ENCODE measurements around the gene PNMA6E.
A peak's percentile ranks its signal among the peaks of the same experiment; 100 is the strongest.

The PNMA6E gene

DNA sequence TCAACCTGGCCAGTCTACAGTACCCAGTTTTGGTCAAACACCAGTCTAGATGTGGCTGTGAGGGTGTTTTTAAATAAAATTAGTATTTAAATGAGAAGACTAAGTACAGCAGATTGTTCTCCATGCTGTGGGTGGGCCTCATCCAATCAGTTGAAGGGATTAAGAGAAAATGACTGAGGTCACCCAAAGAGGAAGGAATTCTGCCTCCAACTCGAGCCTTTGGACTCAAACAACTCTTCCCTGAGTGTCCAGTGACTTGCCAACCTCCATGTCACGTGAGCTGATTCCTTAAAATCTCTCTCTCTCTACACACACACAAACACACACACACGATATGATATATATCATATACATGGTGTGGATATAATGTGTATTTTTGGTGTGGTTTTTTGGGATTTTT is 34.7 kb upstream of the PNMA6E start:
- DNase-seq (ENCODE audit: low read depth) = no peak

DNA sequence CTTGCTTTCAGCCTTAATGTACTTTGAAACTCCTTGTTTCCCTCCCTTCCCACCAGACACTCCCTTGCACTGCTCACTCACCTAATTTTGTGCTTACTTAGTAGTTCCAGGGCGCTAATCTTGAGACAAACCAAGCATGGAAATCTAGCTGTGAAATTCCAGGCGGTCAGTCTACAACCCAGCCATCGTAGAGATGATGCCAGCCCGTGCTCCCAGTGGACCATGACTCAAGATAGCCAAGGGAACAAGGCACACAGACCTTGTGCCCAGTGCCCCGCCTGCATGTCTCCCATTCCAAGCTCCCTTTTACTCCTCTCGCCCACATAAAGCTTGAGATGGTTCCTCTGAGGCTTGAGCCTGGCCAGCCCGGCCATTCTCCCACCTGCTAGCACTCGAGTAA is 33.7 kb upstream of the PNMA6E start:
- no peak for DNase-seq (ENCODE audit: low read depth)

DNA sequence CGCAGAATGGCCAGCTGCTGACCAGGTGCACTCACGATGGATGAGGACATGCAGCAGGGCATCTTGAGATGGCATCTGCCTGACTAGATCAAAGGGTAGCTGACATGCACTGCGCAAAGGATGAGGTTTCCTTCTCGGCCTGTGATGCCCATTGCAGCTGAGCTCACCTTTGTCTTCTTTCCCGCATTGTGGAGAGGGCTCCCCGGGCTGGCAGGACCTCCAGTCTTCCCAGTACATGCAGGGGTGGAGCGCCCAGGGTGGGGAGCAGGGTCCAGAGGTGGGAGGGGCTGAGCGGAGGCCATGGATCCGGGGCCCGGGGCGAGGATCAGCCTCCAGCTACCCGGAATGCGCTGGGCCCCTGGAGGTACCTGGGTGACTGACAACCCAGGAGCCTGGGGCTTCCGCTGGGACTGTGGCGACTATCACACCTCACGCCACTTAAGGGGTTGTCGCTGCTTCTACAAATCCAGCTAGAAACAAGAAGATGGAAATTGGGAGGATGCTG is 32.7 kb upstream of the PNMA6E start:
- DNase-seq (ENCODE audit: low read depth) = no peak

DNA sequence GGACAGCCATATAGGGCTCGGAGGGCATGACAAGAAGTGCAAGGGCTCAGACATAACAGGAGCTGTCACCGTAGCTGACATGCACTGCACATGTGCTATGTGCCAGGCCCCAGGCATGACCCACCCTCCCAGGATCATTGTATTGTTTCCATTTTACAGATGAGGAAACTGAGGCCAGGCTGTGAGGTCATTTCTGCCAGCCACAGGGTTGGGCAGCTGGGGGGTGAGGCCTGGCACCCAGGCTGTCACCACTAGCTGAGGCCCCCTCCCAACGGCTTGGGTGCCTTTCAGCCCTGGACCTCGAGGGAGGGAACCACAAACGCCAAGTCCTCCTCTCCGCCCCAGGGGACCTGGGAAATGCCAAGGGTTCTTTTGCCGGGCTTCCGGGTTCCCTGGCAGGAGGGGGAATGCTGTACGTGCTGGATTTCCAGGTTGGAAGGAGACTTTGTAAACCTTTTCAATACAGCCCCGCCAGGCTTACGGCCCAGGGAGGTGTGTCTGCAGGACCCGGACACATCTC is 32.1 kb upstream of the PNMA6E start:
- no peak for DNase-seq (ENCODE audit: low read depth)

DNA sequence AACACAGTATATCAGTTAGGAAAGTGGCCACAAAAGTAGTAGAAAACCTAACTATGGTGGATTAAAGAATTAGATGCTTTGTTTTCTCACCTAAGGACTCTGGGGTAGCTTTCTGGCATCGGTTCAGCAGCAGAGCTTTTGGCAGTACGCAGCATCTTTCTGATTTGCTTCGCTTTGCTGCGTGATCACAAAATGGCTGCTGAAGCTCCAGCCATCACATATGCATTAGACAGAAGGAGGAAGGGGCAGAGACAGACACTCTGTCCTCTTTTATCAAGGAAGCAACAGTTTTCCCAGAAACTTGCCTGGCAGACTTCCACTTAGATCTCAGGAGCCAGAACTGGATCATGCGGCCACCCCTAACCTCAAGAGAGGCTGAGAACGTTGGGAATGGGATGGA is 29.6 kb upstream of the PNMA6E start:
- no peak for DNase-seq (ENCODE audit: low read depth)

DNA sequence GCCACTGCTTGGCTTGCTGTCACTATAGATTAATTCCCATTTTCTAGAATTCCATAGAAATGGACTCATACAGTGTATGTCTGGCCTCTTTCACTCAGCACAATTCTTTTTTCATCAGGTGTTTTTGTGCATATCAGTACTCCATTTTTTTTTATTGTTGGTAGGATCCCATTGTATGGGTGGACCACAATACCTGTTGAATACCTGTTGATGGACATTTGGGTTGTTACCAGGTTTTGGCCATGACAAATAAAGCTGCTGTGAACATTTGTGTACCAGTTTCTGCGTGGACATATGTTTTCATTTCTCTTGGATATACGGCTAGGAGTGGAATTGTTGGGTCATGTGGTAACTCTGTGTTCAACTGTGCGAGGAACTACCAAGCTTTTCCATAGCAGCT is 25.1 kb upstream of the PNMA6E start:
- DNase-seq (ENCODE audit: low read depth) = no peak

DNA sequence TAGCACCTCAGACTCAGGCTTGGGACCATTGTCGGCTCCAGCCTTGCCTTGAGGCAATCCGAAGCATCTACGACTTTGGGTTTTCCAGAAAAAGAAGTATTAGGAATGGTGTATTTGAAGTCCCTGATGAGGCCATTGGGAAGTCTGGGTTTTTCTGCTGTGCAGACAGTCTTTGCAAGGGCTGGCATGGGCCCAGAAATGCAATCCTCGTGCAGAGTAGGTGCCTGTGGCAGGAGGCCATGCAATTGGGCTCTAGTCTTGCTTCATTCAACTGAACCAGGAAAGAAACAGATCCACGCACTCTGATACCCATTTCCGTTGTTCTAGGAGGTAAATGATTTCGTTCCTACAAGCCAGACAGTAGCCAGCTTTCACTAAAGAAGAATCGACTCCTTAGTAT is 22.5 kb upstream of the PNMA6E start:
- DNase-seq (ENCODE audit: low read depth) = peak; percentile 55

DNA sequence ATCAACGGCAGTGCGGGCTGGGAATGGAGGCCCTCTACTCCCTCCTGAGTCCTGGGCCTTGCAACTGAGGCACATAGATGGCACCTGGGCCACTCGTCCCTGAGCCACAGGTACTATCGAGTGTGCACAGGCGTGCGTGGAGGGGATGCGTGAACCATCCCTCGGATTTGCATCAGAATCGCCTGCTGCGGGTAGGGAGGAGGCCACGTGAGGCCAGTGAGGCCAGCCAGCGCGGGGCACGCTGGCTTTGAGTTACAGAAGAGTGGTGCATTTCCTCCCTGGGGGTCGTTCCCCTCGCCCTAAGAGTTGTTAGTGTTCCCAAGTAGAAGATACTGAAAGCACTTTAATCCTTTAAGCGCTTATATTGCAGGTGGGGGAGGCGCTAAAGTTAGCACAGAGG is 20.7 kb upstream of the PNMA6E start:
- DNase-seq (ENCODE audit: low read depth) = no peak

DNA sequence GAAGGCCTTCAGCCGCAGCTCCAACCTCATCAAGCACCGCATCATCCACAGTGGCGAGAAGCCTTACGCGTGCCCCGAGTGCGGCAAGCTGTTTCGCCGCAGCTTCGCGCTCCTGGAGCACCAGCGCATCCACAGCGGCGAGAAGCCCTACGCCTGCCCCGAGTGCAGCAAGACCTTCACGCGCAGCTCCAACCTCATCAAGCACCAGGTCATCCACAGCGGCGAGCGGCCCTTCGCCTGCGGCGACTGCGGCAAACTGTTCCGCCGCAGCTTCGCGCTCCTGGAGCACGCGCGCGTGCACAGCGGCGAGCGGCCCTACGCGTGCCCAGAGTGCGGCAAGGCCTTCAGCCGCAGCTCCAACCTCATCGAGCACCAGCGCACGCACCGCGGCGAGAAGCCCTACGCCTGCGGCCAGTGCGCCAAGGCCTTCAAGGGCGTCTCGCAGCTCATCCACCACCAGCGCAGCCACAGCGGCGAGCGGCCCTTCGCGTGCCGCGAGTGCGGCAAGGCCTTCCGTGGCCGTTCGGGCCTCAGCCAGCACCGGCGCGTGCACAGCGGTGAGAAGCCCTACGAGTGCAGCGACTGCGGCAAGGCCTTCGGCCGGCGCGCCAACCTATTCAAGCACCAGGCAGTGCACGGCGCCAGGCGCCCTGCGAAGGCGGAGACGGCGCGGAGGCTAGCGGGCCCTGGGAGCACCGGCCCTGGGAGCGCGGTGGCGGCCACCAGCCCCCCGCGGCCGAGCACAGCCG is 19.9 kb upstream of the PNMA6E start:
- no peak for DNase-seq (ENCODE audit: low read depth)

DNA sequence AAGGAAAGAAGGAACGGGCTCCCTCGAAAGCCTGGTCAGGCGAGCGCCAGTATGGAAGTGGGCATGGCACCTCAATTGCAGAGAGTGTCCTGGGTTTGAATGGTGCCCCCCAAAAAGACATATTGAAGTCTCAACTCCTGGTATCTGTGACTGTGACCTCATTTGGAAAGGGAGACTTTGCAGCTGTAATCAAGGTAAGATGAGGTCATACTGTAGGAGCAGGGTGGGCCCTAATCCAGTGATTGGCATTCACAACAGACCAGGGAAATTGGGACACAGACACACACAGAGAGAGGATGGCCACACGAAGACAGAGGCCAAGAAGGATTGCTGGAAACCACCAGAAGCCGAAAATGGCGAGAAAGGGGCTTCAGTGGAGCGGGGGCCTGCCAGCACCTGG is 16.5 kb upstream of the PNMA6E start:
- no peak for DNase-seq (ENCODE audit: low read depth)

DNA sequence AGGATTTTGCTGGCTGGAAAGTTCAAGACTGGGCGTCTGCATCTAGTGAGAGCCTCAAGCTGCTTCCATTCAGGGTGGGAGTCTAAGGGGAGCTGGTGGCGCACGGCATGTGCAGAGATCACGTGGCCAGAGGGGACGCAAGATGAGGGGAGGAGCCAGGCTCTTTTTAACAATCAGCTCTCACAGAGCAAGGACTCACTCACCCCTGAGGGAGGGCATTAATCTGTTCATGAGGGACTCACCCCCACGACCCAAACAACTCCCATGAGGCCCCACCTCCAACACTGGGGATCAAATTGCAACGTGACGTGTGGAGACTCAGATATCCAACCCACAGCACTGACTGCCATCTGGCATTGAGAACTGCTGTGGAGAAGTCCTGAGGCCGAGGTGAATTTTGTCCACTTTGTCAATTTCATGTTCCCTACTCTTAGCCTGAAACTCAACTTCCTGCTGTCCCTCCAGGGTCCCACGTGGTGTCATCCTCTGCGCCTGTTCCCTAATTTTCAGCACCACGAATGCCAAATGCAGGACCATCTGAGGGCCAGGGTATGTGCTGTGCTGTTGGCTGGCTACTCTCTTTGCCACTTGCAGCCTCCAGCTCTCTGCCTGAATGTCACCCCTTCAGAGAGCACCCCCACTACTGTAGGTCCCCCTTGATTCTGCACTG is 15.8 kb upstream of the PNMA6E start:
- peak; percentile 26 for DNase-seq (ENCODE audit: low read depth)

DNA sequence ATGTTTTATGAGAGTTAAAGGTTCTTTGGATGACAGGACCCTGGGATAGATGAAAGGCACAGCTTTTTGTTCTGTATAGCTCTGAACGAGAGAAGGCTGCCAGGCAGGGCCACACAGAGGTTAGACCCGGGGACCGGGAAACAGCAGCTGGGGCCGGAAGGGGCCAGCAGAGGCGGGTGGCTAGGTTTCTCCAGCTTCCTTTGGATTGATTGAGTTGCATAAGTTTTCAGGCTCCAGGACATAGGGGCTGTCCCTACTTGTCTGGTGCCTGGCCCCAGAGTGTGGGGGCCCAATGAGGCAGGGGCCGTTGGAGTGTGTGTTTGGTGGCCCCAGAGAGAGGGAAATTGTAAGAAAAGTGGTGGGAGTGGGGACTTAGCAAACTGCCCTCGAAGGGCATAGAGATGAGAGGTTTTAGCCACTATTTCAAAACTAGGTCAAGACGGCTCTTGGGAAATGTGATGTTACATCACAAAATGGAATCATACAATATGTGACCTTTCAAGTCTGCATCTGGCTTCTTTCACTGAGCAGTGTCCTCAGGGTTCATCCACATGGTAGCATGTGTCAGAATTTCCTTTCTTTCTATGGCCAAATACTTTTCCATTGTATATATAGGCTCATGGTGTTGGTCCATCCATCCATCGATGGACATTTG is 13.8 kb upstream of the PNMA6E start:
- DNase-seq (ENCODE audit: low read depth) = peak; percentile 89

DNA sequence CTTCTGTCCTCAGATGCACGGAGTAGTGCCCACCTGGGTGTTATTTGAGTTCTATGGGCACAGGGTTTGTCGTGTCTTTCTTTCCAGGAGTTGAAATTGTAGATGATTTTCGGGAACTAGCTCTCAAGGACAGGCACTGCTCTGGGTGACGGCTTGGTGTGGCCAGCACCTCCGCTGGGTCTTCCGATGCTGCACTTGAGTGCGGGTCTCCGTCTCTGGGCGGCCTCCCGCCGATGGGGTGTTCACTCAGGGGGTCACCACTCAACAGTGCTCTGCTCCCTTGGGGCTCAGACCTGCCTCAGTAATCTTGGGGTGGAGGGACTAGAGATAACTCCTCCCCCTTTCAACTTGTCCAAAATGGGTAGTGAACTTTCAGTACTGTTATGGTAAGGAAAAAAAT is 12.6 kb upstream of the PNMA6E start:
- no peak for DNase-seq (ENCODE audit: low read depth)

DNA sequence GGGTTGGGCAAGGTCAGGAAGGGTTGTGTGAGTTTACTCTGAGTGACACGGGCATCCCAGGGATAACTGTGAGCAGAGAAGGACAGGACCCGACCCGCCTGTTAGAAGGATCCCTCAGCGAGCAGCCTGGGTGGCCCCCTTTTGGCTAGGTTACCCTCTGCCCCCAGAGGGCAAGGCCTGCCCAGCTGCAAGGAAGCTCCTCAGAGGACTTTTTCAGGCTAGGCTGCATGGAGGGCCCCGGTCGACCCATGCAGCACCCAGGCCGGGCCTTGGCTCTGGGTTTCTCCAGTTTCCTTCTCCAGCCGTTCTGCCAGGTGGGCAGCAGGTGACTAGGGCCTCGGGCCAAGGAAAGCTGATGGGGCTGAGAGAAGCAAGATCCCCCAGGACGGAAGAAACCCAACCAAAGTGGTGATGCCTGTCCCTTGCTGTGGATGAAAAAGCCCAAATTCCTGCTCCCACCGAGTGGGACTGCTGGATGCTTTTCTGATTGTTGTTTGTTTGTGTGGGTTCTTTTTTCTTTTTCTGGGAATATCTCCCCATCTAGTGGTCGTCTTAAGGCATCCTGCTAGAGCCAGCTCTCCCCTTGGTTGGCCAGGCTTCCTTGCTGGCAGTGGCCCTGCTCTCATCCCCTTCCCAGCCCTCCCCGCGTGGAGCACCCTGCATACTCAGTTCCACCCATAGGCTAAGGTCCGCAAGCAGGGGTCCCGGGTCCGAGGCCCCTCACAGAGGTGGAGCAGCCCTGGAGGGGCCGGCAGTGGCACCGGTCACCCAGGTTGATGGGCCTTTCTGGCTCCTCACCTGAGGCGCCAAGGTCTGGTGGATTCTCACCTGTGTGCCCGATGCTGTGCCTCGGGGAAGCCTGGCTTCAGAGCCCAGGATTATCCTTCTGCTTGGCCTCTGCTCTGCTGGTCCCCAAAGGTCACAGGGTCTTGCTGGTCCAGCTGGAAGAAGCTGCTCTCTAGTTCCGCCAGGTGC is 11.9 kb upstream of the PNMA6E start:
- peak; percentile 12 for DNase-seq (ENCODE audit: low read depth)

DNA sequence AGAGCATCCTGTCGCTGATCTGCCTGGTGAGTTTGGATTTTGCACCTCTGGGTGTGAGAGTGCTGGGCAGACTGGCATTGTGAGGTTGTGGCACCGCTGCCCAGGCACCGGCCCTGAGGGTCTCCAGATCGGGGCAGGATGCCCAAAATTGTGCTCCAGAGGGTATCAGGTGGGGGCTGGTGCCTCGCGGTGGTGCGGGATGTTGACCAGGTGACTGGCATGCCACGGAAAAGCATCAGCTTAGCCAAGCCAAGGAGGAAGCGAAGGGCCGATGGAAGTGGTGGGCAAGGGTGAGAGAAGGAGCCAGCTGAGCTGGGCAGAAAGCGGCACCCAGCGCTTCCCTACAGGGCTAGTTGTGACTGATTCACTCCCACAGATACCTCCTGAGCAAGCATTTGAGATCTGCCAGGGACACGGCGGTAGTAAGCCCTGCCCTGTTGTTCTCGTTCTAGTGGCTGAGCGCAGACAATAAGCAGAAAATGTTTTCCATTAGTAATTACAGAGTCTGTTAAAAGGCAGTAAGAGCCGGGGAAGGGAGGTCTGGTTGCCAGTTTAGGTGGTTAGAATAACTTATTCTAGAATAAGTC is 10.9 kb upstream of the PNMA6E start:
- DNase-seq (ENCODE audit: low read depth) = peak; percentile 19

DNA sequence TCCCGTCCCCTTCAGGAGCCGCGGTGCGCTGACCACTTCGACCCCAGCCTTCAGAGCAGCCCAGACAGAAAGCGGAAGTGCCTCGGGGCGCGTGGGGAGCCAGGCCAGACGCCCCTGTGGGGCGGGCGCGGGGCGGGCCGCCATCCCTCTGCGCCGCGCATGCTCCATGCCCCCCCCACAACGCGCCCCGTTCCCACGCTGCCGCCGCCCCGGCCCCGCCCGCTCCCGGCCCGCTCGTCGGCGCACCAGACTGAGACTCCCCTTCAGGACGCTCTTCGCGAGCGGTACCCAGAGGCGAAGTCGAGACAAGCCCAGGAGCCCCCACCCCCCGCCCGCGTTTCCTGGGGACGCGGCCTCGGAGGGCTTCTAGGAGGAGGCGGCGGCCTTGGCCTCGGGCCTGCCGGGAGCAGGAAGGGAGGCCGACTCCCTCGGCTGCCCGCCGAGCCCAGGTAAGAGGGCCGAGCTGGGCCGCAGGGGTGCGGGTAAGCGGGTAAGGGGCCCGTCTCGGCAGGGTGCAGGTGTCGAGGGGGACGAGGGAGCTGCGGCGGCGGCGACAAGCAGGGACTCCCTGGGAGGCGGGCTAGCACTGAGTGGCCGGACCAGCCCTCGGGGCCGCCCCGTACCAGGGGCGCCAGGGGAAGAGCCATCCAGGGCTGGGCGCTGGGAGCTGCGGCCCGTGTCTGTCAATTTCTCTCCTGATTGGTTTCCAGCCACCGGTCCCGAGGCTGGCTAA is 10.3 kb upstream of the PNMA6E start, which contains the start of gene ZFP92:
Gene ZFP92 (plus strand): TSS at position 218 of the 733 bp plus-strand sequence. CDS start 6,851 bp downstream, outside the sequence.
- DNase-seq (ENCODE audit: low read depth) = peak; percentile 5

DNA sequence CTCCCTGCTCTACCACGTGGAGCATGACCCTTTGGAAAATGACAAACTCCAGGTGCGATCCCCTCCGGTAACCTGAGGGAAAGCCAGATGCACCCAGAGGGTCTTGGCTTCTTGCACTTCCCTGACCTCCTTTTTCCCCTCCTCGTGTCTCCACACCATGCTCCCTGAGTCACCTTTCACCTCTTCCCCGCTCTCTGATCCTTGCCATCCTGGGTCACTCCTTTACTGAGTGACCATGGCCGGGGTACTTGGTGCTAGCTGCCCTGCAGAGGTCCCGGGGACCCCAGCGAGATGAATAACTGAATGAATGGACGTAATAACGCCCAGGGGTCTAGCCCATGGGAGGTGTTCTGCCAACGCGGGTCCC is 9.7 kb upstream of the PNMA6E start:
- DNase-seq (ENCODE audit: low read depth) = no peak

DNA sequence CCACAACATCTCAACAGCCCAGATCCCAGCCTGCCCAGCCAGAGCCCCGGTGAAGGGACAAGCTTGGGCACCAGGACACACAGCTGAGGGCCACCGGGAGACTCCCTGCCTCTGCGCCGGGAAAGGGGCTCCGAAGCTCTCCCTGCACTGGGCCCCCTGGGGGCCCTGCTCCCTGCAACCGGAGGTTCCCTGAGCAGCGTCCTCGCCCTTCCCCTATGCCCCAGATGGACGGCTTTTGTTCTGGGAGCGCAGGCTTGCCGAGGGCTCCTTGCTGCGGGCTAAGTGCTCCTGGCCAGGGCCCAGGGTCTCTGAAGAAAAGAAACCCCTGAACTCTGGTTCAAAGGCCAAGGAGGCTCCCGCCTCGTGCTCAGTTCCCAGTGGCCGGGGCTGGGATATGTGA is 9.2 kb upstream of the PNMA6E start:
- peak; percentile 6 for DNase-seq (ENCODE audit: low read depth)

DNA sequence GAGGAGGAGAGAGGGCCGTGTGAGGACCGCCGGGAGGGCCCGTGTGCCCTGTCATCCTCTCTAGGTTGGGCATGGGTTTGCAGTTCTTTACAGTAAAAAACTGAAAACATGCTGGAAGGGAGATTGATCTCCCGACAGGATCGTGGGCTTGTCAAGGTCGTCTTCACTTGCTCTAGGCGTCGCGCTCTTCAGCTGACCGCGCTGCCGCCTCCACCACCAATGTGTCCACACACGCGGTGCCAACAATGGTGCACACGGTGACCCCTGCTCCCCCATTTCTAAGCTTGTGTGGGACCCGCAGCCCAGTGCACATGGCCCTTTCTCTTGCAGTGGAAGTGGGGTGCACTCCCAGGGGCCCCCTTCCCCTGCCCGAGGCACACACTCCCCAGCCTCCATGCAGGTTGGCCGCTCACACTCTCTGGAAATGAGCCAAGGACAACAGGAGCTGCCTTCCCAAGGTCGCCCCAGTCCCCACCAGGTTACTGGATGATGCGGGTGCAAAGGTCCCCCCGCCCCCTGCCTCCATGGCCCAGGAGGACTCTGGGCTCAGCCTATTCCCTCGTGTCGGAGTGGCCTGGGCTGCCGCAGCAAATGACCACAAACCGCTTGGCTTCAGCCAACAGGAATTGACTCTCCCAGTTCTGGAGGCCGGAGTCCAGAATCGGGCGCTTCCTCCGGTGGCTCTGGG is 8.4 kb upstream of the PNMA6E start:
- DNase-seq (ENCODE audit: low read depth) = no peak

DNA sequence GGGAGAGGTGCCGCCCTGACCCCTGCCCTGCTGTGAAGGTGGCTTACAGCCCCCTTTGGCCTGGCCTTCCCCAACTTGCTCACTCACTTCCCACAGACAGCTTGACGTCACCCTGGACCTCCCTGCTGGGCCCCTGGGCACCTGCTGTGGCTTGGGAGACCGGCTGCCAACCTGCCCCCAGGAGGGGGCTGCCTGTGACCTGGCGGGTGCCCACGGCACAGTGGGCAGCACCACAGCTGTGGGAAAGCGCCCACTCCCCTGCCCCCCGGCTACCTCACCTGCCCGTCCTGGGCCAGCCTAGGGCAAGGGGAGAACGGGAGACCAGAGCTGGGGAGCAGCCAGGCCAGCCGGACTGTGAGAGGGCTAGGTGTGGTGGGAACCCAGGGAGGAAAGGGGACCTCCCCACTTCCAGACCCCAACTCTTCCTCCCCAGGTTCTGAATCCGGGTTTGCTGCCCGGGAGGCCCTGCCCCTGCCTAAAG is 7.8 kb upstream of the PNMA6E start:
- no peak for DNase-seq (ENCODE audit: low read depth)

Measured in amniotic epithelial cell (primary cell).